Calu3 (cell line): ENCODE data around the gene CLSTN3. TPM values are rescaled to one million over a fixed set of nuclear protein-coding genes. Genes with fewer than 3 reads are reported as not detected.
A peak's percentile ranks its signal among the peaks of the same experiment; 100 is the strongest.
"Not testable (repeated sequence)": the region's sequence is repeated elsewhere in the genome, so short reads cannot be mapped to it uniquely, and the experiment has no call there.

Experiments used
- BruUV-seq: library from RNA; stranded (reverse); fragments of 400-500 nt; replicated peaks from 2 replicates; lab custom pipeline; 2021; lab: Mats Ljungman, UMichigan
- CTCF ChIA-PET: fragments of 300-600 bp; sonication (Branson Sonifier 250); formaldehyde crosslinking; loops from one replicate; lab custom pipeline; 2022; ENCODE audit warnings: antibody characterized with exemption; lab: Charles Lee
- DNase-seq: peaks from one replicate; pipeline ENCODE4 v3.0.0; 2022
- H3K27ac Mint-ChIP-seq: one replicate; pipeline ENCODE4 v1.8.0; 2022; ENCODE audit warnings: mixed read lengths; ENCODE audit not compliant: unreplicated experiment
- H3K27me3 Mint-ChIP-seq: one replicate; pipeline ENCODE4 v1.8.0; 2022; ENCODE audit warnings: mixed read lengths; ENCODE audit not compliant: unreplicated experiment
- H3K36me3 Mint-ChIP-seq: one replicate; pipeline ENCODE4 v1.8.0; 2022; ENCODE audit warnings: mild to moderate bottlenecking, moderate library complexity, mixed read lengths; ENCODE audit not compliant: insufficient read depth, unreplicated experiment
- H3K4me1 Mint-ChIP-seq: one replicate; pipeline ENCODE4 v1.8.0; 2022; ENCODE audit warnings: mild to moderate bottlenecking, low read depth, mixed read lengths; ENCODE audit not compliant: unreplicated experiment
- H3K4me3 Mint-ChIP-seq: one replicate; pipeline ENCODE4 v1.8.0; 2022; ENCODE audit warnings: mild to moderate bottlenecking, low read depth, moderate library complexity, mixed read lengths; ENCODE audit not compliant: unreplicated experiment
- H3K9me3 Mint-ChIP-seq: one replicate; pipeline ENCODE4 v1.8.0; 2022; ENCODE audit warnings: low read depth, mixed read lengths; ENCODE audit not compliant: unreplicated experiment
- CTCF ChIP-seq: fragments of 200-600 bp; IDR thresholded peaks from one replicate; pipeline ENCODE4 v1.8.0; 2022; ENCODE audit warnings: antibody characterized with exemption; ENCODE audit not compliant: unreplicated experiment
- intact Hi-C: fragments of 100-400 bp; cut with micrococcal nuclease; formaldehyde crosslinking; loops from one replicate; pipeline ENCODE4 v1.10.0; 2022; ENCODE audit not compliant: unreplicated experiment
- total RNA-seq: library from RNA; stranded (reverse); gene quantifications from 2 replicates; pipeline ENCODE4 v1.2.3, GENCODE V29; 2022

CLSTN3 gene
- total RNA-seq, 1 experiment from 2014 or later, result 37.5 TPM

- peaks cover 29% of the 10 kb centered on the region for H3K36me3 Mint-ChIP-seq
- intact Hi-C loops, result no loop called here
- CTCF ChIA-PET, result no interaction called here
- DNase-seq, result no peak
- H3K27me3 Mint-ChIP-seq, result no peaks in the 10 kb centered on the region
- no peak for TF ChIP-seq CTCF
- H3K4me3 Mint-ChIP-seq, result no peak overlapping the region
- no peak overlapping the region for H3K27ac Mint-ChIP-seq
- no TSS peak for BruUV-seq
- H3K4me1 Mint-ChIP-seq, result peaks cover 17% of the 10 kb centered on the region
- H3K9me3 Mint-ChIP-seq, result peaks cover 8% of the 10 kb centered on the region
These were observed 24.1 kb upstream of the CLSTN3 start for GRCh38 chr12:7106082-7106481.

DNA sequence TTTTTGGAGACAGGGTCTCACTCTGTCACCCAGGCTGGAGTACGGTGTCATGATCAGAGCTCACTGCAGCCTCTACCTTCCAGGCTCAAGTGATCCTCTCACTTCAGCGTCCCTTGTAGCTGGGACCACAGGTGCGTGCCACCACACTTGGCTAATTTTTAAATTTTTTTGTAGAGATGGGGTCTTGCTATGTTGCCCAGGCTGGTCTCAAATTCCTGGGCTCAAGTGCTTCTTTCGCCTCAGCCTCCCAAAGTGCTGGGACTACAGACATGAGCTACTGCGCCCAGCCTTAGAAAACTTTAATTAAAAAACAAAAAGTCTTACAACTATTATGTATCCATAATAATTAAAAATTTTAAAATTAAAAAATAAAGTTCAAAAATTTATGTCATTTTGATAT is 23.0 kb upstream of the CLSTN3 start:
- H3K27me3 Mint-ChIP-seq, H3K27ac Mint-ChIP-seq, BruUV-seq, intact Hi-C loops, DNase-seq, H3K9me3 Mint-ChIP-seq: not testable (repeated sequence)
- CTCF ChIA-PET, result interaction anchor here (0.6 to 3.3 kb wide), 4 partner anchors 12 to 162 kb away, joined by 3 to 26 read pairs (median 8); partner anchors contain the start of genes C12orf57, C1S and RNU7-1
- Mint-ChIP-seq H3K4me1 (peaks cover 17% of the 10 kb centered on the region), H3K36me3 (peaks cover 29% of the 10 kb centered on the region), H3K4me3 (peak overlapping the region; percentile 94)

GRCh38 chr12:7107636-7108002 is 22.6 kb upstream of the CLSTN3 start:
- CTCF ChIA-PET, result interaction anchor here (0.6 to 3.3 kb wide), 6 partner anchors 12 to 162 kb away, joined by 3 to 26 read pairs (median 5); partner anchors contain the start of genes C12orf57, C1S, CLSTN3 and RNU7-1
- DNase-seq, result no peak
- peaks cover 8% of the 10 kb centered on the region for H3K9me3 Mint-ChIP-seq
- TF ChIP-seq CTCF, result no peak
- H3K4me1 Mint-ChIP-seq, result peaks cover 17% of the 10 kb centered on the region
- no peaks in the 10 kb centered on the region for H3K27me3 Mint-ChIP-seq
- H3K27ac Mint-ChIP-seq, result peak overlapping the region; percentile 59
- intact Hi-C loops, result no loop called here
- H3K36me3 Mint-ChIP-seq, result peaks cover 29% of the 10 kb centered on the region
- peak overlapping the region; percentile 94 for H3K4me3 Mint-ChIP-seq
- no TSS peak for BruUV-seq

- peaks cover 29% of the 10 kb centered on the region for H3K36me3 Mint-ChIP-seq
- CTCF ChIA-PET, result interaction anchor here (0.9 to 3.3 kb wide), 6 partner anchors 13 to 163 kb away, joined by 3 to 26 read pairs (median 5); partner anchors contain the start of genes C12orf57, C1S, CLSTN3 and RNU7-1
- DNase-seq, result peak; percentile 82
- intact Hi-C loops, result no loop called here
- H3K27ac Mint-ChIP-seq, result peak overlapping the region; percentile 59
- H3K9me3 Mint-ChIP-seq, result peaks cover 8% of the 10 kb centered on the region
- no TSS peak for BruUV-seq
- H3K4me1 Mint-ChIP-seq, result peaks cover 17% of the 10 kb centered on the region
- no peak for TF ChIP-seq CTCF
- peak overlapping the region; percentile 94 for H3K4me3 Mint-ChIP-seq
- no peaks in the 10 kb centered on the region for H3K27me3 Mint-ChIP-seq
These were observed 22.0 kb upstream of the CLSTN3 start for GRCh38 chr12:7108003-7108795.
